ENCODE results near the gene SLC22A3. TPM values are rescaled to one million over a fixed set of nuclear protein-coding genes. Genes with fewer than 3 reads are reported as not detected.
"Not testable (repeated sequence)": the region's sequence is repeated elsewhere in the genome, so short reads cannot be mapped to it uniquely, and the experiment has no call there.

Gene SLC22A3
- total RNA-seq, 1 donor from 2014 or later: 0.07 TPM

GRCh38 chr6:160368670-160369069 lies 20.5 kb downstream of the SLC22A3 start:
- Histone ChIP-seq H3K27me3 (no peaks in the 10 kb centered on the region), H3K79me2 (ENCODE audit: low read depth) (no peaks in the 10 kb centered on the region), H3K9me3 (ENCODE audit: low read depth) (no peaks in the 10 kb centered on the region), H3K9ac (no peak overlapping the region), H2AFZ (replicated peaks) (no peak overlapping the region), H3K4me1 (no peaks in the 10 kb centered on the region), H3K27ac (no peak overlapping the region), H3K4me2 (no peak overlapping the region), H3K36me3 (no peaks in the 10 kb centered on the region), H3K4me3 (no peak overlapping the region), H3F3A (ENCODE audit: low read depth) (no peaks in the 10 kb centered on the region), H4K20me1 (ENCODE audit: low read depth) (no peaks in the 10 kb centered on the region)
- Mint-ChIP-seq H3K9me3 (no peaks in the 10 kb centered on the region), H3K27ac (no peak overlapping the region), H3K27me3 (ENCODE audit: insufficient read depth, low read depth) (peaks cover 2% of the 10 kb centered on the region), H3K36me3 (no peaks in the 10 kb centered on the region), H3K4me1 (no peaks in the 10 kb centered on the region), H3K4me3 (no peak overlapping the region)
- no peak for TF ChIP-seq EZH2 (IDR thresholded peaks at IDR 0.05)
- TF ChIP-seq, protein P1, sequence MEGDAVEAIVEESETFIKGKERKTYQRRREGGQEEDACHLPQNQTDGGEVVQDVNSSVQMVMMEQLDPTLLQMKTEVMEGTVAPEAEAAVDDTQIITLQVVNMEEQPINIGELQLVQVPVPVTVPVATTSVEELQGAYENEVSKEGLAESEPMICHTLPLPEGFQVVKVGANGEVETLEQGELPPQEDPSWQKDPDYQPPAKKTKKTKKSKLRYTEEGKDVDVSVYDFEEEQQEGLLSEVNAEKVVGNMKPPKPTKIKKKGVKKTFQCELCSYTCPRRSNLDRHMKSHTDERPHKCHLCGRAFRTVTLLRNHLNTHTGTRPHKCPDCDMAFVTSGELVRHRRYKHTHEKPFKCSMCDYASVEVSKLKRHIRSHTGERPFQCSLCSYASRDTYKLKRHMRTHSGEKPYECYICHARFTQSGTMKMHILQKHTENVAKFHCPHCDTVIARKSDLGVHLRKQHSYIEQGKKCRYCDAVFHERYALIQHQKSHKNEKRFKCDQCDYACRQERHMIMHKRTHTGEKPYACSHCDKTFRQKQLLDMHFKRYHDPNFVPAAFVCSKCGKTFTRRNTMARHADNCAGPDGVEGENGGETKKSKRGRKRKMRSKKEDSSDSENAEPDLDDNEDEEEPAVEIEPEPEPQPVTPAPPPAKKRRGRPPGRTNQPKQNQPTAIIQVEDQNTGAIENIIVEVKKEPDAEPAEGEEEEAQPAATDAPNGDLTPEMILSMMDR (IDR thresholded peaks at IDR 0.05): no peak
- TF ChIP-seq EZH2phosphoT487 (IDR thresholded peaks at IDR 0.05): no peak
- no peak for DNase-seq (ENCODE audit: low spot score)

DNA sequence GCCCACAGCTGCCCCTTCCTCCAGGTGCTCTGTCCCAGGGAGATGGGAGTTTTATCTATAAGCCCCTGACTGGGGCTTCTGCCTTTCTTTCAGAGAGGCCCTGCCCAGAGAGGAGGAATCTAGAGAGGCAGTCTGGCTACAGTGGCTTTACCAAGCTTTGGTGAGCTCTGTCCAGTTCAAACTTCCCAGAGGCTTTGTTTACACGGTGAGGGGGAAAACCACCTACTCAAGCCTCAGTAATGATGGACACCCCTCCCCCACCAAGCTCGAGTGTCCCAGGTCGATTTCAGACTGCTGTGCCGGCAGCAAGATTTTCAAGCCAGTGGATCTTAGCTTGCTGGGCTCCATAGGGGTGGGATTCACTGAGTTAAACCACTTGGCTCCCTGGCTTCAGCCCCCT lies 25.4 kb downstream of the SLC22A3 start:
- H4K20me1 ChIP-seq (ENCODE audit: low read depth); H3K9me3 Mint-ChIP-seq: not testable (repeated sequence)

DNA sequence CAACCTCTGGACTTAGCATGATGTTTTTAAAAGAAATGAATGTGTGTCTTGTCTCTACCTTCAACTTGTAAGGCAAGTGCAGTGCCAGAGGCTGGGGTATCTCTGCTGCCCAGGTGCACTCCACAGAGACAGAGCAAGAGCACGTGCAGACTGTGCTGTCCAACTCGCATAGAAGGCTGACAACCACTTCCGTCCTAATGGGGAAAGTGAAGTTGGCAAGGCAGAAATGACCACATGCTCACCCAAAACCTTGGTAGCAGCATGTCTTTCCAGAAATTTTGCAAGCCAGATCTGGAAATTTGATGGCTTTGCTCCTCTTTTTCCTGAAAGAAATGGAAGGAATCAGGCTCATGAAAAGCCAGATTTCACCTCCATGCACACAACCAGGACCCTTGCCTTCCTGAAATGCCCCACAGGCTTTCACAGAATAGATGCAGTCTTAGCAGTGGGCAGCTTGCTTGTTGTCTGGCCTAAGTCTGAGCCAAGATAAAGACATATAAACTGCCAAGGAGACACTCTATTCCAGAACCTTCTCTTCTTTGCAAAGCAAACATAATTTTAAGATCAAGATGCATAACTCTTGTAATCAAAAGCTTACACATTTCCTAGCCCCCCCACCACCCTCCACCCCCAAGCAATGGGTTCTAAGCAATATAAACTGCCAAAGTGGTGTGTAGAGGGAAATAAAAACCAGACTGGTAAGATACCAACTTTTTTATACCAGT lies 26.8 kb downstream of the SLC22A3 start:
- Mint-ChIP-seq H3K27ac (no peak overlapping the region), H3K9me3 (no peaks in the 10 kb centered on the region), H3K4me1 (no peaks in the 10 kb centered on the region), H3K27me3 (ENCODE audit: insufficient read depth, low read depth) (no peaks in the 10 kb centered on the region), H3K36me3 (no peaks in the 10 kb centered on the region), H3K4me3 (no peak overlapping the region)
- H3K79me2 ChIP-seq (ENCODE audit: low read depth): no peaks in the 10 kb centered on the region
- H3K4me1 ChIP-seq: no peaks in the 10 kb centered on the region
- no peaks in the 10 kb centered on the region for H3K9me3 ChIP-seq (ENCODE audit: low read depth)
- no peak overlapping the region for H3K4me3 ChIP-seq
- no peaks in the 10 kb centered on the region for H3K27me3 ChIP-seq
- no peaks in the 10 kb centered on the region for H3F3A ChIP-seq (ENCODE audit: low read depth)
- H2AFZ ChIP-seq (replicated peaks): no peak overlapping the region
- H3K36me3 ChIP-seq: no peaks in the 10 kb centered on the region
- no peak overlapping the region for H3K4me2 ChIP-seq
- H3K27ac ChIP-seq: no peak overlapping the region
- TF ChIP-seq EZH2 (IDR thresholded peaks at IDR 0.05) (no peak), EZH2phosphoT487 (IDR thresholded peaks at IDR 0.05) (no peak)
- TF ChIP-seq, protein P1 (IDR thresholded peaks at IDR 0.05): no peak
- H4K20me1 ChIP-seq (ENCODE audit: low read depth): no peaks in the 10 kb centered on the region
- no peak for DNase-seq (ENCODE audit: low spot score)
- no peak overlapping the region for H3K9ac ChIP-seq

More for the DNA sequence above, 25.4 kb downstream of the SLC22A3 start:
- not testable (repeated sequence) for H3K4me3 Mint-ChIP-seq; H3K9me3 ChIP-seq (ENCODE audit: low read depth); H3K27me3 Mint-ChIP-seq (ENCODE audit: insufficient read depth, low read depth); H3K27ac ChIP-seq; H3K79me2 ChIP-seq (ENCODE audit: low read depth); H3K36me3 ChIP-seq; H3K4me2 ChIP-seq; H3K4me1 ChIP-seq; H3K4me3 ChIP-seq; H2AFZ ChIP-seq (replicated peaks); H3K27ac Mint-ChIP-seq; H3K9ac ChIP-seq; H3F3A ChIP-seq (ENCODE audit: low read depth); H3K36me3 Mint-ChIP-seq; H3K4me1 Mint-ChIP-seq; DNase-seq (ENCODE audit: low spot score); H3K27me3 ChIP-seq

DNA sequence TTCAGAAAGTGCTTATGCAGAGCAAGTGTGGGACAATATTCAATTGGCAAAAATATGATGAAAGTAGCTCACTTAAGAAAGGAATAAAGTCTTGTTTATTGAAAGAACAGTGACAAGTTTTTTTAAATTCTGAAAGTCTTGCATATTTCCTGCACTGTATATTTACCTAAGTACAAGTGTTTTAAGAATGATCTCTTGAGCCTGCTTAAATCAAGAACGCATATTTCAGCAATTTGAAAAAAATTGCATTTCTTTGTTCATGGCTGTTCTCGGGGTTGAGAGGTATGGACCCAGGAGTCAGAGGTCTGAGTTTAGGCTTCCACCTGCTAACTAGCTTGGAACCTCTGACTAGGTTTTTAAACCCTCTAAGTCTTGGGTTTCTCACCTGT lies 27.4 kb downstream of the SLC22A3 start:
- Histone ChIP-seq H3K79me2 (ENCODE audit: low read depth) (no peaks in the 10 kb centered on the region), H3K36me3 (no peaks in the 10 kb centered on the region), H3K4me2 (no peak overlapping the region), H3K27me3 (no peaks in the 10 kb centered on the region), H3K9me3 (ENCODE audit: low read depth) (no peaks in the 10 kb centered on the region), H3K27ac (no peak overlapping the region), H3K9ac (no peak overlapping the region), H2AFZ (replicated peaks) (no peak overlapping the region), H3F3A (ENCODE audit: low read depth) (no peaks in the 10 kb centered on the region), H3K4me3 (no peak overlapping the region), H3K4me1 (no peaks in the 10 kb centered on the region), H4K20me1 (ENCODE audit: low read depth) (no peaks in the 10 kb centered on the region)
- Mint-ChIP-seq H3K9me3 (no peaks in the 10 kb centered on the region), H3K27me3 (ENCODE audit: insufficient read depth, low read depth) (no peaks in the 10 kb centered on the region), H3K4me3 (no peak overlapping the region), H3K27ac (no peak overlapping the region), H3K36me3 (no peaks in the 10 kb centered on the region), H3K4me1 (no peaks in the 10 kb centered on the region)
- TF ChIP-seq EZH2 (IDR thresholded peaks at IDR 0.05) (no peak), EZH2phosphoT487 (IDR thresholded peaks at IDR 0.05) (no peak)
- TF ChIP-seq, protein P1 (IDR thresholded peaks at IDR 0.05): no peak
- DNase-seq (ENCODE audit: low spot score): no peak
